Activated T-helper 1 cell treated with anti-CD3 and anti-CD28 coated beads, Interleukin-12 subunit alpha, Interleukin-12 subunit beta, Interleukin-2, Interleukin-4 antibody, amounts not matched to agents 30 ng/mL and 10 ng/mL and 1 ng/mL, durations not matched to agents 14 hours and 24 hours and 36 hours (primary cell): ENCODE measurements around the gene FOXP1. TPM values are rescaled to one million over a fixed set of nuclear protein-coding genes. Genes with fewer than 3 reads are reported as not detected.
A peak's percentile ranks its signal among the peaks of the same experiment; 100 is the strongest.

Source experiments
- DNase-seq: peaks from one replicate; pipeline ENCODE4 v3.0.0; 2021; ENCODE audit warnings: low spot score
- H3K27ac Mint-ChIP-seq: one replicate; pipeline ENCODE4 v1.8.0; 2021; ENCODE audit warnings: mild to moderate bottlenecking, mixed read lengths
- H3K27me3 Mint-ChIP-seq: one replicate; pipeline ENCODE4 v1.8.0; 2022; ENCODE audit warnings: mild to moderate bottlenecking, moderate library complexity, mixed read lengths; ENCODE audit not compliant: insufficient read depth
- H3K36me3 Mint-ChIP-seq: one replicate; pipeline ENCODE4 v1.8.0; 2021; ENCODE audit warnings: low read depth, mixed read lengths
- H3K4me1 Mint-ChIP-seq: one replicate; pipeline ENCODE4 v1.8.0; 2021; ENCODE audit warnings: low read depth, mixed read lengths
- H3K4me3 Mint-ChIP-seq: one replicate; pipeline ENCODE4 v1.8.0; 2021; ENCODE audit warnings: mild to moderate bottlenecking, moderate library complexity, mixed read lengths
- H3K9me3 Mint-ChIP-seq: one replicate; pipeline ENCODE4 v1.8.0; 2021; ENCODE audit warnings: mixed read lengths
- intact Hi-C: fragments of 100-400 bp; cut with micrococcal nuclease; formaldehyde crosslinking; loops from one replicate; pipeline ENCODE4 v1.15.1; 2024
- total RNA-seq: library from RNA; stranded (reverse); gene quantifications from 2 replicates; pipeline ENCODE4 v1.2.3, GENCODE V29; 2022

The FOXP1 gene
- total RNA-seq, 1 donor from 2014 or later = 97.6 TPM

DNA sequence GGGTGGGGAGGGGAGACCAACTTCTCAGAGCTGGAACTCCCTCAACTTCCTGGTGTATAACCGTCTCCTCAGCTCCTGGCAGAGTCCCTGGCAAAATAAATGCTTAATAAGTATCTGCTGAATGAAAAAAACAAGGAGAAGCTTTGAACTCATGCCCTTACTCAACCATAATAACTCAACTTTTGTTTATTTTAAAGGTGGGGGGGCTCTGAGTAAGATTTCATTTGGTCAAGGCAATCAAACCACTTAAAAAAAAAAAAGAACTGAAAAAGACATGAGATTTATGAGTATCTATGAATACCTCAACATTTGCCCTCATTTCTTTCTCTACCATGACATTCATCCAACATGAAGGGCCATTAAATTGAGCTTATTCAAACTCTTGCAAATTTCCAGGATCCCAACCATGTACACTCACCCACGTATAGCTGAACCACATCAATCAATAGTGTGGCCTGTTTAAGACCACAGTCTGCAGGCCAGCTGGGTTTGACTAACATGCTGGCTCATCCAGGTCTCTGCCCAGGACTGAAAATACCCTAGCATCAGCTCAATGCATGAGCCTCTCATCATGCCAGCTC is 157.9 kb downstream of the FOXP1 start:
- peaks cover 18% of the 10 kb centered on the region for H3K4me1 Mint-ChIP-seq
- intact Hi-C loops = no loop called here
- H3K27ac Mint-ChIP-seq = no peak overlapping the region

DNA sequence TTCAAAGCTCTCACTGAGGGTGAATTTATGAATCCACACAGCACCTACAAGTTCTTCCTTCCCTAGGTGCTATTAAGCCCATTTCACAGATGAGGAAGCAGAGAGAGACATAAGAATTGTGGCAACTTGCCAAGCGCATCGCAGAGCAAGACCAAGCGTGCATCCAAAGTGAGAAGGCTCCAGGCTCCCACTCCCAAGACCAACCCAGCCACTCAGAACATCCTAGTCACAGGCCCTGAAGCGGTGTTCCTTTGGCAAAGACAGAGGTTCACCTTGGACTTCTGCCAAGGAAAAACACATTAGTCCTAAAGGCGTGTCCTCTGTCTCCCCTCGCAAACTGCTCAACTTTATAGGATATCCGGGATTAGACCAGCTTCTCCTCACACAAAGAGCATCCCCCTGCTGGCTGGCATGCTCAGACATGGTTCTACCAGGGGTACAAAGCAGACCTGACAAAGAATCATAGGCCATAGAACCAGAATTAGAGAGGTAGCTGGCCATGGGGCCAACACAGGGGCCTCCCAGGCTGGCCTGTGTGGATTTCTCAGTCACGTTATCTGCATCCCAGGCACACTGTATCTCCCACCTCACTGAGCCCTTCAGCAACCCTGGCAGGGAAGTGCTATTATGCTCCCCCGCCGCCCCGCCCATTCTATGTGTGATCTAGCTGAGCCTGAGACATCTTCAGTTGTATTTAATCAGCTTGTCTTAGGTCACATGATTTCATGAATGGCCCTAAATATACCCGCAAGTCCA is 160.2 kb downstream of the FOXP1 start:
- DNase-seq = no peak
- no peak overlapping the region for H3K4me3 Mint-ChIP-seq
- intact Hi-C loops = loop anchor here (2.0 to 5.0 kb wide), 3 partner anchors 41 to 163 kb away; no protein-coding TSS in a partner anchor
- no peaks in the 10 kb centered on the region for H3K9me3 Mint-ChIP-seq
- no peak overlapping the region for H3K27ac Mint-ChIP-seq
- H3K4me1 Mint-ChIP-seq = peaks cover 22% of the 10 kb centered on the region
- no peaks in the 10 kb centered on the region for H3K36me3 Mint-ChIP-seq
- H3K27me3 Mint-ChIP-seq = peaks cover 61% of the 10 kb centered on the region

More for the DNA sequence above, 157.9 kb downstream of the FOXP1 start:
- Mint-ChIP-seq H3K36me3 (no peaks in the 10 kb centered on the region), H3K4me3 (no peak overlapping the region), H3K9me3 (no peaks in the 10 kb centered on the region), H3K27me3 (peaks cover 61% of the 10 kb centered on the region)
- no peak for DNase-seq

DNA sequence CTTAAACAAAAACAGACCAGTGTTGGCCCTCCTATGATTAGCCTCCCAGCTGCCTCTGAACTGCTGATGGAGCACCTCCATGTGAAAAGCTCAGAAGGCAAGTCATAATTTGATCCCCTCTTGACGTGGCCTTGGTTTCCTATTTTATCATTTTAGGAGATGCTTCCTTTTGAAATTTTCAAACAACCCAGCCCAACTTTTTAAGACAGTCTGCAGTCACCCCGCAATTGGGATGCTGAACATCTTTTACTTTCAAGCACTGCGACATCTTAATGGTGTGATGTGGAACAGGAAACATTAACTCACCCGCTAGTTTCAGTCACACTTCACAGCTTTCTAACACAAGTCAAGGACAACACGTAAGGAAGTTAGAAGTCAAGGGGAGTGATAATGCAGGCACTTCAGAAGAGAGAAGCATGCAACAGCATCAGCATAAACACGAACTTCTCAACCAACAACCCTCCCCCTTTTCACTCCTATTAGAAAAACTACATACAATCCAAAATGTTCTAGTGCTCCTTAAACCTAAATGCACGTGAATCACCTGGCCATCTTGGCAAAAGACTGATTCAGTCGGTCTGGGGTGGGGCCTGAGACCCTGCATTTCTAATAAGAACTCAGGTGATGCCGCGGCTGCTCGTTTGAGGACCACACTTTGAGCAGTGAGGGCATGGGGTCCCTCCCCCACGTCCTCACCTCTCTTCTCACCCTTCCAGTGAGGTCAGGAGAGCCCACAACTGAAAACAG is 161.5 kb downstream of the FOXP1 start:
- Mint-ChIP-seq H3K4me3 (no peak overlapping the region), H3K36me3 (no peaks in the 10 kb centered on the region), H3K9me3 (no peaks in the 10 kb centered on the region), H3K27ac (peak overlapping the region; percentile 46), H3K27me3 (peaks cover 59% of the 10 kb centered on the region), H3K4me1 (peaks cover 27% of the 10 kb centered on the region)
- peak; percentile 26 for DNase-seq
- intact Hi-C loops = loop anchor here (1.0 to 5.0 kb wide), 12 partner anchors 22 to 335 kb away; no protein-coding TSS in a partner anchor

DNA sequence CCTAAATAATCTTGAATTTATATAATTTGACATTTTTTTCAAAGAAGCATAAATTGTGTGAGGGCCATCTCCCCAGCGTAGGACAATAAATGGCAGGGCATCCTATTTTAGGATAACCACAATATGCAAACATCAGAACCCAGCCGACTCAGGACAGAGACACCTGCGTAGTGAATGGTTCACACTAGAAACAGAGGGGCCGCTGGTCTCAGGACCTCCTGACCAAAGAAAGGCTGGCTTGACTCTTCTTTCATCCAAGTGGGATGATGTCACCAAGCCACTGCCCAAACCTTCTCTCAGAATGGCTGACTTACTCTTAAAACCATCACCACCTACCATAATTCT is 162.1 kb downstream of the FOXP1 start:
- H3K27ac Mint-ChIP-seq = no peak overlapping the region
- H3K4me3 Mint-ChIP-seq = no peak overlapping the region
- intact Hi-C loops = loop anchor here (5.0 kb wide), 1 partner anchor 39 kb away; no protein-coding TSS in a partner anchor
- no peaks in the 10 kb centered on the region for H3K9me3 Mint-ChIP-seq
- no peak for DNase-seq
- no peaks in the 10 kb centered on the region for H3K36me3 Mint-ChIP-seq
- peaks cover 62% of the 10 kb centered on the region for H3K27me3 Mint-ChIP-seq
- H3K4me1 Mint-ChIP-seq = peaks cover 31% of the 10 kb centered on the region

DNA sequence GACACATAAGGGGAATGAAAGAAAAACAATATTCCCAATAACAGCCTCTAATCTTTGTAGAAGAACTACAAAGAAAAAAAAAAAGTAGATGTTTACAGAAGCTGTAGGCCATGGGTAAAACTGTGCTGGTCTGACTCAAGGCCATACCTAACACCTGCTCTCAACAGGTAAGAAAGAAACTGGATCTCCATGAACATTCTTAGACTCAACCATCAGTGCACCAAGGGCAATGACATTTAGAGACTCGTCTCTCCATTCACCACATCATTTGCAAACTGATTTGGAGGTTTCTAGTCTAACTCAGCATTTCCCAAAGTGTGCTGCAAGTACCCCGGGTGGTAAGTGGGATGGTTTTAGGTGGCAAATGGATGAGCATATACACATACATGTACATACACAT is 164.2 kb downstream of the FOXP1 start:
- DNase-seq = no peak
- Mint-ChIP-seq H3K27me3 (peaks cover 56% of the 10 kb centered on the region), H3K36me3 (no peaks in the 10 kb centered on the region), H3K27ac (no peak overlapping the region), H3K4me1 (peaks cover 31% of the 10 kb centered on the region), H3K4me3 (no peak overlapping the region), H3K9me3 (no peaks in the 10 kb centered on the region)
- intact Hi-C loops = no loop called here

DNA sequence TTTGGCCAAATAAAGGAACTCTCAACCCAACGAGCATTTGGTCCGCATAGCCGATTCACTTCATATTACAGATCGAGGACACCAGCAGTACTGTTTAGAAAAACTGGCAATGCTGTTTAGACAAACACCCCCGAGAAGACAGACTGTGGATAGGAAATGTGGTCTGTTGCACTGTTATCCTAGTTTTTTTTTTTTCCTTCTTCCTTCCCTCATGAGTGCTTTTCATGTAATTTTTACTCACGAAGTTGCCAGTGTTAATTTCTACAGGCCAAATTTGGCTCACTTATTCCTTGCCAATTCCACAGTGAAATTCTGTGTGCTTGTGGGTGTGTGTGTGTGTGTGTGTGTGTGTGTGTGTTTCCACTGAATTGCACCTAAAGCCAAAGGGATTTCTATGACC is 165.7 kb downstream of the FOXP1 start:
- no peak overlapping the region for H3K4me3 Mint-ChIP-seq
- intact Hi-C loops = no loop called here
- DNase-seq = no peak
- no peak overlapping the region for H3K27ac Mint-ChIP-seq
- peaks cover 28% of the 10 kb centered on the region for H3K4me1 Mint-ChIP-seq
- peaks cover 53% of the 10 kb centered on the region for H3K27me3 Mint-ChIP-seq
- H3K9me3 Mint-ChIP-seq = no peaks in the 10 kb centered on the region
- H3K36me3 Mint-ChIP-seq = no peaks in the 10 kb centered on the region

DNA sequence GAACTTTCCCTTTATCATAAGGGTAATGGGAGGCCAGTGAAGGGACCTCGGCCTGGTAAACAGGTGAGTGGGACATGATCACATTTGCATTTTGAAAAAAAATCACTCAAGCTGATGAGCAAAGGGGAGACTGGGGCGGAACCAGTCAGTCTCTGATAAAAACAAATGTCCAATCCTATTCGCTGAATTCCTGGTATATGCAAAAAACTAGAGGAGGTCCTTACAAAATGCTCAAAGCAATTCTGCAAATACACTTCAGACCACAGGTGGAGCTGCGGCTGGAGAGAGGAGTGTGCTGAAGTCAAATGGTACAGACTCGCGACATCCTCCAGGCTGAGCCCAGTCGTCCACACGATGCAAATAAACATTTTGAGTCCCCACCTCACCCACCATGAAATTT is 166.7 kb downstream of the FOXP1 start:
- H3K36me3 Mint-ChIP-seq = no peaks in the 10 kb centered on the region
- no peak for DNase-seq
- no peak overlapping the region for H3K27ac Mint-ChIP-seq
- H3K4me3 Mint-ChIP-seq = no peak overlapping the region
- intact Hi-C loops = no loop called here
- H3K9me3 Mint-ChIP-seq = no peaks in the 10 kb centered on the region
- peaks cover 54% of the 10 kb centered on the region for H3K27me3 Mint-ChIP-seq
- H3K4me1 Mint-ChIP-seq = peaks cover 19% of the 10 kb centered on the region

DNA sequence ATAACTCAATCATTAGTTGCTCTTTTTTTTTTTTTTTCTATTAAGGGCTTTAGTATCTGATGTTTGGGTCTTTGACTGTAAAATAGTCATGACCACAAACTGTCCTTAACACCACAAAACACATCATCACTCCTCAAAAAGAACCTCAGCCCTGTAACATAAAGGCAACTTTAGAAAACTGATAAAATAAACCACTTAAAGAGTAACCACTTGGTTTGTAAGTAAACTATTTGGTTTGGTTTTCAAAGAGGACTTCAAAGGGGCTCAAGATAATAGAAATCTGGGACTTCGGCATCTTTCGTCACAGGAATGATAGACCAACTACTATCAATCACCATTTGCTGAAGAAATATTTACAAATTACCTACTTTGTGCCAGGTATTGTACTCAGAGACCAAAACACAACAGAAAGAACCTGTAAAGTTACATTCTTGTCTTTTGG is 167.8 kb downstream of the FOXP1 start:
- Mint-ChIP-seq H3K27ac (no peak overlapping the region), H3K4me1 (peaks cover 14% of the 10 kb centered on the region), H3K36me3 (no peaks in the 10 kb centered on the region), H3K4me3 (no peak overlapping the region), H3K27me3 (peaks cover 49% of the 10 kb centered on the region), H3K9me3 (no peaks in the 10 kb centered on the region)
- intact Hi-C loops = no loop called here
- DNase-seq = no peak

DNA sequence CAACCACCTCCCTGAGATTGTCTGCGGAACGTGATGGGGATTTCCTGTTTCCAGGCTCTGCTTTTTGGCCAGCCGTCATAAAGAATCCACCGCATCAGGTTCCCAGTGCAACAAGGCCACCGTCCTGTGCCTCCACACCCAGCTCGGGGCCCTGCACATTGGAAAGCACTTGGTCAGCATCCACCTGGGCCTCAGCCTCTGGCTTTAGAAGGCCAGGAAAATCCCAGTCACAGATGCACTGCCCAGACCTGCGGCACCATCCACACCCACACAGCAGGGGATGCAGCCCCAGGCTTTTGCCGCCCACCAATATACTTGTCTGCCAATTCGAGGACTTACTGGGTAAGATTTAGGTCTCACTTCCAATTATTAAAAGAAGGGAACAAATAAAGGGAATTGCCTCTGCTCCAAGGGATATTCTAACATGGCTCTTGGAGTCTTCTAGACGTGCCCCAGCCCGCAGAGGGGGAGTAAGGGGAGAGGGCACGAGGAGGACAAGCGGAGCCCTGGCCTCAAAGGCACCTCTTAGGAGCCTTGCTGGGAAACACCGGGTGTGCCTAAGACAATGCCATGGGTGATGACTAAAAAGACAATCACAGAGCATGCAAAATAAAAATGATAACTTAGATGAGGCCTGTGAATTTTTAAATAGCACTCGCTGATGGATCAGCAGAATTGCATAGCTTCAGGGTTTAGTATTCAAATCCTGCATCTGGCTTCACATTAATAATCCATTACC is 169.2 kb downstream of the FOXP1 start:
- H3K4me1 Mint-ChIP-seq = peaks cover 10% of the 10 kb centered on the region
- H3K36me3 Mint-ChIP-seq = no peaks in the 10 kb centered on the region
- no peak for DNase-seq
- peaks cover 44% of the 10 kb centered on the region for H3K27me3 Mint-ChIP-seq
- no peaks in the 10 kb centered on the region for H3K9me3 Mint-ChIP-seq
- intact Hi-C loops = no loop called here
- no peak overlapping the region for H3K27ac Mint-ChIP-seq
- H3K4me3 Mint-ChIP-seq = no peak overlapping the region

DNA sequence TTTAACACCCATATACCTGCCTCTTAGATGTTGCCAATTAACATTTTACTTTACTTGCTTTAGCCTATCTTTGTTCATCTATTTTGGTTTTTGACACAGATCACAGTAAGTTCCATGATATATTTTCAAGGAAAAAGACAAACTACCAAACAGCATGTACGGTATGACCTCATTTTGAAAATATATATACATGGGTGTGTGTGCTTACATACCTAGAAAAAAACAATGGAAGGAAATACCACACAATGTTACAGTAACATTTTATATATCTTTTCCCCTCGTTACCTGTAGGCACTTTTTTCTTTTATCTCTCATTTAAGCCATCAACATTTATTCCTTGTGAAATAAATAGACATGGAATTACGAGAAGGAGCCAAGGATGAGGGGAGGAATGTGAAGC is 170.0 kb downstream of the FOXP1 start:
- peaks cover 9% of the 10 kb centered on the region for H3K4me1 Mint-ChIP-seq
- no peaks in the 10 kb centered on the region for H3K36me3 Mint-ChIP-seq
- intact Hi-C loops = no loop called here
- peaks cover 47% of the 10 kb centered on the region for H3K27me3 Mint-ChIP-seq
- DNase-seq = no peak
- H3K9me3 Mint-ChIP-seq = no peaks in the 10 kb centered on the region
- no peak overlapping the region for H3K4me3 Mint-ChIP-seq
- no peak overlapping the region for H3K27ac Mint-ChIP-seq

DNA sequence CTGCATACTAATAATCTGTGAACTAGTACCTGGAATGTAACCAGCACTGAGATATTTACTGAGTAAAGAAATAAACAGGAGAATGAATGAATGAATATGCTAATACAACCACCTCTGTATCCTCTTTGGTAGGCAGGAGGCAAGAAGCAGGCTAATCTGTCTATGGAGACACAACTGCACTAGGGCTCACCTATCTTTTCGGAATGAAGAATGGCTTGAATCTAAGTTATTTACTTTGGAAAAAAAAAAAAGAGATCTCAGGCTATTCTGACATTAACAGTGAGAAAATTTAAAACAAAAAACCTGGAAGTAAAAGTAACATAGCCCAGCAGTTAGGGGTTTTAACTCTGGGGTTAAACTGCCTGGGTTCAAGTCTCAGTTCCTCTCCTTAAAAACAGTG is 174.2 kb downstream of the FOXP1 start:
- no peak overlapping the region for H3K4me3 Mint-ChIP-seq

DNA sequence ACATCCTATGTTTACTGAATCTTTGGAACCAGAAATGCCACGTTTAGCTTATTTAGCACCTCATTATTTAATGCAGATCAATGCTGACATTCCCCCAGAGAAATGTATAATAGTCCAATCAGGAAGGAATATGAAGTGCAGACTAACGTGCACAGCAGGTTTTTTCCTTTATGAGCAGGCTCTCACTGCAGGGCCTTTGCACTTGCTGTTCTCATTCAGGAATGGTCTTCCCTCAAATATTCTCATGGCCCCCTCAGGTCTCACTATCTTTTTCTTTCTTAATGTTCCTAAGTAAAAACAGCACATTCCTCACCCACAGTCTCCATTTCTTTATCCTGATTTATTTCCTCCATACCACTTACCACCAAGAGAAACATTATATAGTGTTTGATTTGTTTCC is 174.6 kb downstream of the FOXP1 start:
- Mint-ChIP-seq H3K9me3 (no peaks in the 10 kb centered on the region), H3K4me1 (no peaks in the 10 kb centered on the region), H3K4me3 (no peak overlapping the region), H3K36me3 (peaks cover 2% of the 10 kb centered on the region), H3K27ac (no peak overlapping the region), H3K27me3 (peaks cover 33% of the 10 kb centered on the region)
- intact Hi-C loops = no loop called here
- DNase-seq = no peak

More for the DNA sequence above, 174.2 kb downstream of the FOXP1 start:
- intact Hi-C loops = no loop called here
- H3K36me3 Mint-ChIP-seq = peaks cover 2% of the 10 kb centered on the region
- no peak overlapping the region for H3K27ac Mint-ChIP-seq
- H3K27me3 Mint-ChIP-seq = peaks cover 36% of the 10 kb centered on the region
- no peaks in the 10 kb centered on the region for H3K9me3 Mint-ChIP-seq
- no peak for DNase-seq
- H3K4me1 Mint-ChIP-seq = no peaks in the 10 kb centered on the region
